Neural progenitor cell (in vitro differentiated cells): ENCODE data around the gene IQCE. TPM values are rescaled to one million over a fixed set of nuclear protein-coding genes. Genes with fewer than 3 reads are reported as not detected.

Experiments
- DNase-seq: peaks from one replicate; pipeline ENCODE4 v3.0.0-alpha.2; 2016; ENCODE audit warnings: low spot score
- H2AFZ ChIP-seq: fragments of 200-600 bp; sonication (generic); replicated peaks from 2 replicates; pipeline ENCODE4 v1.6.1; 2016; ENCODE audit warnings: antibody characterized with exemption
- H3F3A ChIP-seq: fragments of 200-600 bp; sonication (generic); 2 replicates; pipeline ENCODE4 v1.6.1; 2016; ENCODE audit warnings: antibody characterized with exemption, low read depth
- H3K27ac ChIP-seq: fragments of 200-600 bp; sonication (generic); 2 replicates; pipeline ENCODE4 v1.5.1; 2016; ENCODE audit warnings: mild to moderate bottlenecking
- H3K27me3 ChIP-seq: fragments of 200-600 bp; sonication (generic); 2 replicates; pipeline ENCODE4 v1.6.1; 2016; ENCODE audit warnings: mild to moderate bottlenecking, moderate library complexity
- H3K36me3 ChIP-seq: fragments of 200-600 bp; sonication (generic); 2 replicates; pipeline ENCODE4 v1.5.1; 2016
- H3K4me1 ChIP-seq: fragments of 200-600 bp; sonication (generic); 2 replicates; pipeline ENCODE4 v1.6.1; 2016; ENCODE audit warnings: mixed run types
- H3K4me2 ChIP-seq: fragments of 200-600 bp; sonication (generic); 2 replicates; pipeline ENCODE4 v1.6.1; 2016
- H3K4me3 ChIP-seq: fragments of 200-600 bp; sonication (generic); 2 replicates; pipeline ENCODE4 v1.5.1; 2016
- H3K79me2 ChIP-seq: fragments of 200-600 bp; sonication (generic); 2 replicates; pipeline ENCODE4 v1.6.1; 2016; ENCODE audit warnings: low read depth
- H3K9ac ChIP-seq: fragments of 200-600 bp; sonication (generic); 2 replicates; pipeline ENCODE4 v1.6.1; 2016
- H3K9me3 ChIP-seq: fragments of 200-600 bp; sonication (generic); 2 replicates; pipeline ENCODE4 v1.5.1; 2016; ENCODE audit warnings: low read depth
- H4K20me1 ChIP-seq: fragments of 200-600 bp; sonication (generic); 2 replicates; pipeline ENCODE4 v1.6.1; 2016; ENCODE audit warnings: low read depth
- H3K27ac Mint-ChIP-seq: 3 replicates; pipeline ENCODE4 v1.8.0; 2021; ENCODE audit warnings: mixed read lengths
- H3K27me3 Mint-ChIP-seq: 2 replicates; pipeline ENCODE4 v1.8.0; 2022; ENCODE audit warnings: low read depth, mild to moderate bottlenecking, inconsistent platforms, moderate library complexity, mixed read lengths; ENCODE audit not compliant: insufficient read depth
- H3K36me3 Mint-ChIP-seq: 3 replicates; pipeline ENCODE4 v1.8.0; 2021; ENCODE audit warnings: mixed read lengths
- H3K4me1 Mint-ChIP-seq: 3 replicates; pipeline ENCODE4 v1.8.0; 2021; ENCODE audit warnings: mixed read lengths
- H3K4me3 Mint-ChIP-seq: 3 replicates; pipeline ENCODE4 v1.8.0; 2021; ENCODE audit warnings: mild to moderate bottlenecking, moderate library complexity, mixed read lengths
- H3K9me3 Mint-ChIP-seq: 3 replicates; pipeline ENCODE4 v1.8.0; 2020; ENCODE audit warnings: mixed read lengths
- CTCF ChIP-seq: fragments of 200-600 bp; sonication (generic); IDR thresholded peaks from 2 replicates; pipeline ENCODE4 v1.5.1; 2017; ENCODE audit warnings: antibody characterized with exemption, mild to moderate bottlenecking
- EZH2 ChIP-seq: fragments of 200-600 bp; sonication (generic); IDR thresholded peaks from 2 replicates; pipeline ENCODE4 v1.6.1; 2017; ENCODE audit warnings: antibody characterized with exemption, mild to moderate bottlenecking, moderate library complexity
- EZH2phosphoT487 ChIP-seq: fragments of 200-600 bp; sonication (generic); IDR thresholded peaks from 2 replicates; pipeline ENCODE4 v1.6.1; 2017; ENCODE audit warnings: antibody characterized with exemption
- total RNA-seq: library from RNA; depleted of rRNA; stranded (reverse); fragments of >200 nt; gene quantifications from 2 replicates; pipeline ENCODE4 v1.2.3, GENCODE V29; 2015; ENCODE audit warnings: low replicate concordance

The IQCE gene
- total RNA-seq, 1 donor from 2014 or later: 4.6 TPM

DNA sequence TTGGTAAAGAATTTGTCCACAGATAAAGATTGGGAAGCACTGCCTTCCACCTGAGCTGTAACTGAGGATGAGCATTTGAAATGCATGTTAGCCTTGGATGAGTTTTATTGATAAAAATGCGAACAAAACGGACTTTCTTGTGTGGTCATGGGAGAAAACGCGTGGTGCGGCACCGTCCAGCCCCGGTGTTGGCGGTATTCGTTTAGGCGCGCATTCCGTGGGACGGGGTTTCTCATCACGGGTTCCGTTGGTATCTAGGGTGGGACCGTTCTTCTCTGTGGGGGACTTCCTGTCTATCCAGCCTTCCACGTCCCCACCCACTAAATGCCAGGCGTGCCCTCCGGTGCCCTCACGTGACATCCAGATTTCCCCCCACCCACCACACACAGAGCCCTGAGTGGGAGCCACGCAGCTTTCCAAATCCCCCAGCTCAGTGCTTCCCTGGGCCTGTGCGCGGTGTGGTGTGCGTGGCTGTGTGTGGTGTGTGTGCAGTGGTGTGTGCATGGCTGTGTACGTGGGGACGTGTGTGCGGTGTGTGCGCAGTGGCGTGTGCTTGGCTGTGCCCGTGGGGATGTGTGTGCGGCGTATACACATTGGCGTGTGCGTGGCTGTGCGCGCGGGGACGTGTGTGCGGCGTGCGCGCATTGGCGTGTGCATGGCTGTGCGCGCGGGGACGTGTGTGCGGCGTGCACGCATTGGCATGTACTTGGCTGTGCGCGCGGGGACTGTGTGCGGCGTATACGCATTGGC, 18.1 kb downstream of the IQCE start:
- H3K4me3 ChIP-seq: no peak overlapping the region
- H3K27ac Mint-ChIP-seq: no peak overlapping the region
- H3K9me3 Mint-ChIP-seq: no peaks in the 10 kb centered on the region
- no peak overlapping the region for H2AFZ ChIP-seq
- H3K9me3 ChIP-seq: no peaks in the 10 kb centered on the region
- no peak overlapping the region for H3K27ac ChIP-seq
- H3K27me3 ChIP-seq: no peaks in the 10 kb centered on the region
- H3K4me1 Mint-ChIP-seq: peaks cover 15% of the 10 kb centered on the region
- H4K20me1 ChIP-seq: peaks cover 6% of the 10 kb centered on the region
- H3K79me2 ChIP-seq: no peaks in the 10 kb centered on the region
- peaks cover 7% of the 10 kb centered on the region for H3F3A ChIP-seq
- no peaks in the 10 kb centered on the region for H3K27me3 Mint-ChIP-seq
- peaks cover 24% of the 10 kb centered on the region for H3K36me3 Mint-ChIP-seq
- H3K4me1 ChIP-seq: peaks cover 8% of the 10 kb centered on the region
- H3K36me3 ChIP-seq: no peaks in the 10 kb centered on the region
- no peak overlapping the region for H3K4me2 ChIP-seq
- no peak overlapping the region for H3K4me3 Mint-ChIP-seq
- no peak for DNase-seq
- TF ChIP-seq CTCF (no peak), EZH2phosphoT487 (no peak), EZH2 (no peak)
- H3K9ac ChIP-seq: no peak overlapping the region

- Histone ChIP-seq H3K9ac (no peak overlapping the region), H3K27me3 (no peaks in the 10 kb centered on the region), H3K36me3 (no peaks in the 10 kb centered on the region), H3K4me1 (peaks cover 9% of the 10 kb centered on the region), H3K9me3 (no peaks in the 10 kb centered on the region), H3K27ac (no peak overlapping the region), H2AFZ (no peak overlapping the region), H3K4me2 (no peak overlapping the region), H3F3A (peaks cover 9% of the 10 kb centered on the region), H3K4me3 (no peak overlapping the region), H4K20me1 (peaks cover 6% of the 10 kb centered on the region), H3K79me2 (no peaks in the 10 kb centered on the region)
- no peak for DNase-seq
- H3K9me3 Mint-ChIP-seq: no peaks in the 10 kb centered on the region
- no peaks in the 10 kb centered on the region for H3K27me3 Mint-ChIP-seq
- no peak overlapping the region for H3K27ac Mint-ChIP-seq
- H3K4me3 Mint-ChIP-seq: no peak overlapping the region
- peaks cover 19% of the 10 kb centered on the region for H3K4me1 Mint-ChIP-seq
- TF ChIP-seq CTCF: no peak
- no peak for TF ChIP-seq EZH2
- TF ChIP-seq EZH2phosphoT487: no peak
- peaks cover 28% of the 10 kb centered on the region for H3K36me3 Mint-ChIP-seq
These were observed 19.3 kb downstream of the IQCE start for GRCh38 chr7:2577914-2578680.

DNA sequence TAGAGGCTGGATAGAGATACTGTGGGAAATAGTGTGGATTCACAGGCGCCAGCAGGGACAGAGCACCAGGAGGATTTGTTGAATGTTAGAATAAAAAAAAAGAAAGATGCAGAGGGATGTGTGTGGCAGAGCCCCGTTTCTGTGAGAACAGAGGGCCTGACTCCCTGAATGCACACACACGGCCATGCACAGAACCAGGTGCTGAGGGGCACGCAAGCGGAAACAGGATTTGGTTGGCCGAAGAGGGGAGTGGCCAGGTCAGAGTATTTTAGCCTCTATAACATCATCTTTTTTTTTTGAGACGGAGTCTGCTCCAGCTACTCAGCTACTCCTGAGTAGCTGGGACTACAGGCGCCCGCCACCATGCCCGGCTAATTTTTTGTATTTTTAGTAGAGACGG, 21.9 kb downstream of the IQCE start:
- Histone ChIP-seq H3K4me1 (peaks cover 3% of the 10 kb centered on the region), H3K9ac (no peak overlapping the region), H2AFZ (no peak overlapping the region), H3K4me2 (no peak overlapping the region), H3F3A (peaks cover 6% of the 10 kb centered on the region), H3K27me3 (no peaks in the 10 kb centered on the region), H3K9me3 (no peaks in the 10 kb centered on the region), H3K27ac (no peak overlapping the region), H3K79me2 (no peaks in the 10 kb centered on the region), H4K20me1 (no peaks in the 10 kb centered on the region), H3K36me3 (no peaks in the 10 kb centered on the region), H3K4me3 (no peak overlapping the region)
- no peak overlapping the region for H3K27ac Mint-ChIP-seq
- peaks cover 28% of the 10 kb centered on the region for H3K36me3 Mint-ChIP-seq
- H3K4me3 Mint-ChIP-seq: no peak overlapping the region
- no peaks in the 10 kb centered on the region for H3K9me3 Mint-ChIP-seq
- no peak for DNase-seq
- no peaks in the 10 kb centered on the region for H3K27me3 Mint-ChIP-seq
- TF ChIP-seq CTCF (no peak), EZH2phosphoT487 (no peak), EZH2 (no peak)
- peaks cover 8% of the 10 kb centered on the region for H3K4me1 Mint-ChIP-seq
